B cell (primary cell): ENCODE measurements around the gene ADAM11. TPM values are rescaled to one million over a fixed set of nuclear protein-coding genes. Genes with fewer than 3 reads are reported as not detected.

Experiments used
- ATAC-seq: fragments of 200-7000 bp; cut with Tn5 transposase; one replicate; pipeline ENCODE4 v1.10.0; 2021; ENCODE audit warnings: low read depth, mild to moderate bottlenecking, moderate number of reproducible peaks, moderate library complexity
- CTCF ChIA-PET: fragments of 350-600 bp; sonication (Branson Sonifier 250); formaldehyde crosslinking; loops from one replicate; lab custom pipeline; 2021; ENCODE audit warnings: antibody characterized with exemption, inconsistent platforms; lab: Charles Lee
- POLR2A ChIA-PET: fragments of 350-600 bp; sonication (Branson Sonifier 250); formaldehyde crosslinking; loops from one replicate; lab custom pipeline; 2021; ENCODE audit warnings: antibody characterized with exemption; lab: Charles Lee
- DNase-seq: peaks from one replicate; pipeline ENCODE4 v3.0.0; 2013
- H2AFZ ChIP-seq: 2 replicates; pipeline ENCODE4 v1.6.1; 2012; ENCODE audit warnings: mild to moderate bottlenecking, low read depth, low read length; ENCODE audit not compliant: insufficient read depth, poor library complexity, severe bottlenecking
- H3K27ac ChIP-seq, 2 donors: 1 replicate in 1 of 2; 2 replicates in 1 of 2; pipeline ENCODE4 v1.5.1; 2012 to 2013; ENCODE audit warnings: low read length in 2 of 2, mild to moderate bottlenecking in 2 of 2, moderate library complexity in 1 of 2
- H3K27me3 ChIP-seq, 4 experiments: fragments of 200-600 bp in 1 of 4; sonication (generic) in 1 of 4; replicated peaks in 1 of 4; 1 replicate in 2 of 4; 2 replicates in 2 of 4; pipeline versions ENCODE4 v1.6.1 to v1.7.0; 2013 to 2016; ENCODE audit warnings: low read length in 3 of 4, mild to moderate bottlenecking in 2 of 4, mixed read lengths in 1 of 4, moderate library complexity in 1 of 4; ENCODE audit not compliant: insufficient read depth in 4 of 4, control insufficient read depth in 3 of 4; ENCODE audit errors: control extremely low read depth in 1 of 4
- H3K36me3 ChIP-seq, 2 experiments: replicated peaks in 1 of 2; 1 replicate in 1 of 2; 2 replicates in 1 of 2; pipeline versions ENCODE4 v1.6.1 to v1.7.1; 2013; ENCODE audit warnings: low read length in 1 of 2; ENCODE audit not compliant: insufficient read depth in 2 of 2, control insufficient read depth in 1 of 2; ENCODE audit errors: control extremely low read depth in 1 of 2, extremely low read depth in 1 of 2
- H3K4me1 ChIP-seq, 2 donors: fragments of 200-600 bp in 1 of 2; sonication (generic) in 1 of 2; 1 replicate in 1 of 2; 2 replicates in 1 of 2; pipeline versions ENCODE4 v1.5.1 to v1.6.1; 2013 to 2017; ENCODE audit warnings: low read length in 2 of 2; ENCODE audit not compliant: control insufficient read depth in 2 of 2, insufficient read depth in 2 of 2
- H3K4me2 ChIP-seq: replicated peaks from 2 replicates; pipeline ENCODE3; 2012; ENCODE audit warnings: mild to moderate bottlenecking, low read depth, low read length; ENCODE audit not compliant: poor library complexity, severe bottlenecking
- H3K4me3 ChIP-seq, 5 experiments: fragments of 200-600 bp in 1 of 5; sonication (generic) in 1 of 5; 1 replicate in 3 of 5; 2 replicates in 2 of 5; pipeline versions ENCODE4 v1.5.1 to v1.7.0; 2011 to 2016; ENCODE audit warnings: low read length in 4 of 5, mild to moderate bottlenecking in 4 of 5, low read depth in 2 of 5, control low read depth in 1 of 5, moderate library complexity in 1 of 5; ENCODE audit not compliant: insufficient read depth in 1 of 5; ENCODE audit errors: control extremely low read depth in 1 of 5, extremely low read depth in 1 of 5
- H3K79me2 ChIP-seq: fragments of 200-600 bp; sonication (generic); one replicate; pipeline ENCODE4 v1.6.0; 2016; ENCODE audit warnings: low read length; ENCODE audit not compliant: control insufficient read depth, insufficient read depth
- H3K9ac ChIP-seq: fragments of 200-600 bp; sonication (generic); 2 replicates; pipeline ENCODE4 v1.6.1; 2017; ENCODE audit warnings: mild to moderate bottlenecking, low read length, moderate library complexity
- H3K9me3 ChIP-seq, 3 donors: one replicate each; pipeline versions ENCODE4 v1.6.1 to v1.7.1; 2013; ENCODE audit warnings: low read length in 2 of 3; ENCODE audit not compliant: control insufficient read depth in 2 of 3, insufficient read depth in 1 of 3; ENCODE audit errors: control extremely low read depth in 1 of 3
- H4K20me1 ChIP-seq: 2 replicates; pipeline ENCODE4 v1.6.0; 2012; ENCODE audit warnings: mild to moderate bottlenecking, low read length; ENCODE audit not compliant: insufficient read depth, control insufficient read depth, poor library complexity, severe bottlenecking
- H3K27ac Mint-ChIP-seq: one replicate; pipeline ENCODE4 v1.8.0; 2021; ENCODE audit warnings: mixed read lengths
- H3K27me3 Mint-ChIP-seq: one replicate; pipeline ENCODE4 v1.8.0; 2021; ENCODE audit warnings: mixed read lengths
- H3K4me1 Mint-ChIP-seq: one replicate; pipeline ENCODE4 v1.8.0; 2021; ENCODE audit warnings: mixed read lengths
- H3K4me3 Mint-ChIP-seq: one replicate; pipeline ENCODE4 v1.8.0; 2021; ENCODE audit warnings: mixed read lengths
- H3K9me3 Mint-ChIP-seq: one replicate; pipeline ENCODE4 v1.8.0; 2022; ENCODE audit warnings: mixed read lengths; ENCODE audit not compliant: insufficient read depth
- CTCF ChIP-seq: fragments of 200-600 bp; IDR thresholded peaks from one replicate; pipeline ENCODE4 v1.8.0; 2022; ENCODE audit warnings: antibody characterized with exemption, mild to moderate bottlenecking
- EZH2 ChIP-seq: IDR thresholded peaks from 2 replicates; pipeline ENCODE4 v1.6.1; 2012; ENCODE audit warnings: borderline replicate concordance, low read depth, mild to moderate bottlenecking, moderate library complexity, low read length; ENCODE audit not compliant: insufficient read depth, poor library complexity, severe bottlenecking
- WGBS: methylation state at CpG from one replicate; pipeline ENCODE4 v1.1.5; 2013; ENCODE audit warnings: missing lambda C conversion rate; ENCODE audit not compliant: insufficient coverage; 5-methylcytosine and 5-hydroxymethylcytosine counted together
- intact Hi-C: fragments of 100-400 bp; cut with micrococcal nuclease; formaldehyde crosslinking; loops from one replicate; pipeline ENCODE4 v1.10.0; 2022
- polyA plus RNA-seq: library from polyadenylated mRNA; depleted of rRNA; stranded (reverse); fragments of >200 nt; gene quantifications from 2 replicates; pipeline ENCODE4 v1.2.3, GENCODE V29; 2012
- total RNA-seq, 2 donors: library from RNA; stranded (reverse); fragments of 120-200 nt in 1 of 2; gene quantifications; 1 replicate in 1 of 2; 2 replicates in 1 of 2; pipeline versions ENCODE4 v1.2.3 to v1.2.4, GENCODE V29; 2013 to 2022

Gene ADAM11
- total and polyA plus RNA-seq, 2 donors (not counting 1 experiment from before 2014, with no cell fraction given) = 0.39 to 1.00 TPM

GRCh38 chr17:44772308-44773045, 13.7 kb downstream of the ADAM11 start:
- intact Hi-C loops = no loop called here
- H3K4me1 Mint-ChIP-seq = peaks cover 16% of the 10 kb centered on the region

More at GRCh38 chr17:44772308-44773045, 13.7 kb downstream of the ADAM11 start:
- Histone ChIP-seq H3K4me1 (peaks cover 6 to 22% of the 10 kb centered on the region in 2 donors), H3K9me3 (no peaks in the 10 kb centered on the region), H3K27me3 (peaks cover 0 to 18% (median 0%) of the 10 kb centered on the region in 4 experiments), H4K20me1 (no peaks in the 10 kb centered on the region), H3K27ac (no peak overlapping the region), H2AFZ (no peak overlapping the region), H3K79me2 (no peaks in the 10 kb centered on the region), H3K4me2 (no peak overlapping the region), H3K9ac (no peak overlapping the region), H3K4me3 (no peak overlapping the region), H3K36me3 (no peaks in the 10 kb centered on the region)
- DNase-seq (peak; percentile 7), ATAC-seq (no peak)
- TF ChIP-seq EZH2 = no peak
- TF ChIP-seq CTCF = no peak
- no peak overlapping the region for H3K27ac Mint-ChIP-seq
- ChIA-PET CTCF (interaction anchor here (1.0 to 11.1 kb wide), 3 partner anchors 93 to 106 kb away, joined by 4 to 208 read pairs (median 6); no protein-coding TSS in a partner anchor), POLR2A (interaction anchor here (0.5 kb wide), 1 partner anchor 245 kb away, joined by 4 read pairs; no protein-coding TSS in a partner anchor)
- peaks cover 7% of the 10 kb centered on the region for H3K27me3 Mint-ChIP-seq
- H3K4me3 Mint-ChIP-seq = no peak overlapping the region
- 83% methylated on average over 18 of the region's 21 CpGs for WGBS
- no peaks in the 10 kb centered on the region for H3K9me3 Mint-ChIP-seq
